HEK293 (cell line): ENCODE data around the gene HPSE2.

ENCODE experiments used
- CTCF ChIA-PET: fragments of 350-600 bp; formaldehyde crosslinking; extraction: SDS; loops from one replicate; lab custom pipeline; 2021; ENCODE audit warnings: antibody characterized with exemption; lab: Yijun Ruan, JAX
- POLR2A ChIA-PET: fragments of 300-600 bp; formaldehyde crosslinking; extraction: SDS; loops from one replicate; lab custom pipeline; 2020; ENCODE audit warnings: antibody characterized with exemption, inconsistent platforms; lab: Yijun Ruan, JAX
- H3K27ac ChIP-seq: fragments of 200-500 bp; sonication (Bioruptor generic); 2 replicates; pipeline ENCODE4 v1.5.1; 2014; ENCODE audit warnings: low read depth, low read length, control low read depth, inconsistent platforms; ENCODE audit errors: extremely low read depth
- H3K36me3 ChIP-seq, 2 experiments: fragments of 200-500 bp in 1 of 2; sonication (Bioruptor generic) in 1 of 2; 1 replicate in 1 of 2; 2 replicates in 1 of 2; pipeline ENCODE4 v1.5.1; 2014 to 2017; ENCODE audit warnings: inconsistent platforms in 2 of 2, low read length in 2 of 2; ENCODE audit not compliant: control insufficient read depth in 2 of 2, insufficient read depth in 1 of 2
- H3K4me1 ChIP-seq: fragments of 200-500 bp; sonication (Bioruptor generic); 2 replicates; pipeline ENCODE4 v1.5.1; 2014; ENCODE audit warnings: mild to moderate bottlenecking, low read length, inconsistent platforms; ENCODE audit not compliant: control insufficient read depth, insufficient read depth
- H3K4me3 ChIP-seq: 2 replicates; pipeline ENCODE4 v1.5.1; 2011; ENCODE audit warnings: low read depth, mild to moderate bottlenecking, control low read depth, low read length, moderate library complexity
- H3K9me3 ChIP-seq: fragments of 200-500 bp; sonication (Bioruptor generic); 2 replicates; pipeline ENCODE4 v1.5.1; 2014; ENCODE audit warnings: low read depth, low read length, inconsistent platforms; ENCODE audit not compliant: control insufficient read depth, insufficient read depth
- EGR2 ChIP-seq: fragments of 450-650 bp; formaldehyde crosslinking; IDR thresholded peaks from 2 replicates; pipeline ENCODE4 v1.5.1; 2016; ENCODE audit warnings: low read depth, missing biosample characterization, missing genetic modification characterization
- GLIS2 ChIP-seq: fragments of 450-650 bp; formaldehyde crosslinking; IDR thresholded peaks from 2 replicates; pipeline ENCODE4 v1.5.1; 2016; ENCODE audit warnings: missing biosample characterization, missing genetic modification characterization
- KLF16 ChIP-seq: fragments of 450-650 bp; formaldehyde crosslinking; IDR thresholded peaks from 2 replicates; pipeline ENCODE4 v1.5.1; 2017; ENCODE audit warnings: missing biosample characterization, missing genetic modification characterization
- OSR2 ChIP-seq: fragments of 450-650 bp; formaldehyde crosslinking; IDR thresholded peaks from 2 replicates; pipeline ENCODE4 v1.5.1; 2016; ENCODE audit warnings: missing biosample characterization, missing genetic modification characterization
- REPIN1 ChIP-seq: fragments of 450-650 bp; formaldehyde crosslinking; IDR thresholded peaks from 2 replicates; pipeline ENCODE4 v1.5.1; 2017; ENCODE audit warnings: missing biosample characterization, missing genetic modification characterization, low read depth
- YY2 ChIP-seq: fragments of 450-650 bp; formaldehyde crosslinking; IDR thresholded peaks from 2 replicates; pipeline ENCODE4 v1.5.1; 2016; ENCODE audit warnings: missing biosample characterization, missing genetic modification characterization
- ZBTB7A ChIP-seq: fragments of 450-650 bp; formaldehyde crosslinking; IDR thresholded peaks from 2 replicates; pipeline ENCODE4 v1.5.1; 2016; ENCODE audit warnings: low read depth, missing biosample characterization, missing genetic modification characterization
- ZNF121 ChIP-seq: fragments of 450-650 bp; formaldehyde crosslinking; IDR thresholded peaks from 2 replicates; pipeline ENCODE4 v1.5.1; 2016; ENCODE audit warnings: missing biosample characterization, missing genetic modification characterization
- ZNF416 ChIP-seq: fragments of 450-650 bp; formaldehyde crosslinking; IDR thresholded peaks from 2 replicates; pipeline ENCODE4 v1.5.1; 2016; ENCODE audit warnings: missing biosample characterization, missing genetic modification characterization
- ZNF501 ChIP-seq: fragments of 450-650 bp; formaldehyde crosslinking; IDR thresholded peaks from 2 replicates; pipeline ENCODE4 v1.5.1; 2016; ENCODE audit warnings: missing biosample characterization, missing genetic modification characterization
- ZNF529 ChIP-seq: fragments of 450-650 bp; formaldehyde crosslinking; IDR thresholded peaks from 2 replicates; pipeline ENCODE4 v1.5.1; 2017; ENCODE audit warnings: missing genetic modification characterization, missing biosample characterization; ENCODE audit not compliant: insufficient replicate concordance
- ZNF530 ChIP-seq: fragments of 450-650 bp; formaldehyde crosslinking; IDR thresholded peaks from 2 replicates; pipeline ENCODE4 v1.5.1; 2016; ENCODE audit warnings: low read depth, missing biosample characterization, missing genetic modification characterization
- ZNF561 ChIP-seq: fragments of 450-650 bp; IDR thresholded peaks from 2 replicates; pipeline ENCODE4 v1.5.1; 2018; ENCODE audit warnings: missing biosample characterization, missing genetic modification characterization, borderline replicate concordance
- TF ChIP-seq, protein P1 (sequence below): fragments of 450-650 bp; formaldehyde crosslinking; IDR thresholded peaks from 2 replicates; pipeline ENCODE4 v1.5.1; 2016; ENCODE audit warnings: missing biosample characterization, missing genetic modification characterization
- TF ChIP-seq, protein P2 (sequence below): fragments of 450-650 bp; formaldehyde crosslinking; IDR thresholded peaks from 2 replicates; pipeline ENCODE4 v1.5.1; 2016; ENCODE audit warnings: missing biosample characterization, missing genetic modification characterization, low read depth
- TF ChIP-seq, protein P3 (sequence below): fragments of 450-650 bp; formaldehyde crosslinking; IDR thresholded peaks from 2 replicates; pipeline ENCODE4 v1.5.1; 2016; ENCODE audit warnings: missing biosample characterization, missing genetic modification characterization, borderline replicate concordance
- TF ChIP-seq, protein P4 (sequence below): fragments of 450-650 bp; formaldehyde crosslinking; IDR thresholded peaks from 2 replicates; pipeline ENCODE4 v1.5.1; 2016; ENCODE audit warnings: missing biosample characterization, missing genetic modification characterization
- TF ChIP-seq, protein P5 (sequence below): fragments of 450-650 bp; formaldehyde crosslinking; IDR thresholded peaks from 2 replicates; pipeline ENCODE4 v1.5.1; 2016; ENCODE audit warnings: missing biosample characterization, missing genetic modification characterization
- TF ChIP-seq, protein P6 (sequence below): fragments of 450-650 bp; formaldehyde crosslinking; IDR thresholded peaks from 2 replicates; pipeline ENCODE4 v1.5.1; 2017; ENCODE audit warnings: missing biosample characterization, missing genetic modification characterization

The HPSE2 gene

DNA sequence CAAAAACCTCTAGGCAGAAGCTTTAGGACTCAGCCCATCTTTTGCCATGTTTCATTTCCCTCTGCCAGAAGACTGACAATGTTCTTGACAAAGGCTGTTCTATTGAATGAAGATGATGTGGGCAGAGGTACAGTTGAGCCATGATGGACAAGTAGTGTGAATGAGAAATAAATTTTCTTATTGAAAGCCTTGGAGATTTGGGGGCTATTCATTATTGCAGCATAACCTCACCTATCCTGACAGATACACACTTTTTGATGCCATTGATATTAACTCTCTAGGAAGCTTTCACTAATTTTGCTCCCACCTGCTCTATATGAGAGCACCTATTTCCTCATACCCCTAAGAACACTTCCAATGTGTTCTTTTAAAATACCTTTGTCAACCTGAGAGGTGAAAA, 752.0 kb downstream of the HPSE2 start (continued):
- TF ChIP-seq, protein P1, sequence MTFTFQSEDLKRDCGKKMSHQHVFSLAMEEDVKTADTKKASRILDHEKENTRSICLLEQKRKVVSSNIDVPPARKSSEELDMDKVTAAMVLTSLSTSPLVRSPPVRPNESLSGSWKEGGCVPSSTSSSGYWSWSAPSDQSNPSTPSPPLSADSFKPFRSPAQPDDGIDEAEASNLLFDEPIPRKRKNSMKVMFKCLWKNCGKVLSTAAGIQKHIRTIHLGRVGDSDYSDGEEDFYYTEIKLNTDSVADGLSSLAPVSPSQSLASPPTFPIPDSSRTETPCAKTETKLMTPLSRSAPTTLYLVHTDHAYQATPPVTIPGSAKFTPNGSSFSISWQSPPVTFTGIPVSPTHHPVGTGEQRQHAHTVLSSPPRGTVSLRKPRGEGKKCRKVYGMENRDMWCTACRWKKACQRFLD (tag by site-specific recombination): no peak
- TF ChIP-seq OSR2 (tag by site-specific recombination) (no peak), KLF16 (tag by site-specific recombination) (no peak), ZBTB7A (no peak)
- TF ChIP-seq, protein P2, sequence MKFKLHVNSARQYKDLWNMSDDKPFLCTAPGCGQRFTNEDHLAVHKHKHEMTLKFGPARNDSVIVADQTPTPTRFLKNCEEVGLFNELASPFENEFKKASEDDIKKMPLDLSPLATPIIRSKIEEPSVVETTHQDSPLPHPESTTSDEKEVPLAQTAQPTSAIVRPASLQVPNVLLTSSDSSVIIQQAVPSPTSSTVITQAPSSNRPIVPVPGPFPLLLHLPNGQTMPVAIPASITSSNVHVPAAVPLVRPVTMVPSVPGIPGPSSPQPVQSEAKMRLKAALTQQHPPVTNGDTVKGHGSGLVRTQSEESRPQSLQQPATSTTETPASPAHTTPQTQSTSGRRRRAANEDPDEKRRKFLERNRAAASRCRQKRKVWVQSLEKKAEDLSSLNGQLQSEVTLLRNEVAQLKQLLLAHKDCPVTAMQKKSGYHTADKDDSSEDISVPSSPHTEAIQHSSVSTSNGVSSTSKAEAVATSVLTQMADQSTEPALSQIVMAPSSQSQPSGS (tag by site-specific recombination): no peak
- TF ChIP-seq, all 188 proteins: peak for 0

DNA sequence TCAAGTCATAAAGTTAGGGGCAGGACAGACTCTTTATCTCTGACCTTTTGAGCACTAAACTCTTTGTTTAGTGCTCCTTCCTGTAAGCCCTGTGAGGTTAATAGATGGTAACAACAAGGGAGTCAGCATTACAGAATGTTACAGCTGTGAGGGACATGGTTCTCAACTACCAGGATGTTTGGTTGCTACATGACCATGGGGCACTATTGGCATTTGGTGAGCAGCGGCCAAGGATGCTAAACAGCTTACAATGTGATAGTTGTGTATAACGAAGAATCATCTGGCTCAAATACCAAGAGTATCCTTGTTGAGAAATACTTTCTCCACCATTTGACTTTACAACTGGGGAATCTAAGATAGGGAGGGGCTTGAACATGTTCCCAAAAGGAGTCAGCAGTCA, 753.6 kb downstream of the HPSE2 start:
- Histone ChIP-seq H3K9me3 (no peaks in the 10 kb centered on the region), H3K36me3 (no peaks in the 10 kb centered on the region), H3K27ac (no peak overlapping the region), H3K4me3 (no peak overlapping the region), H3K4me1 (no peaks in the 10 kb centered on the region)
- ChIA-PET POLR2A (no interaction called here), CTCF (no interaction called here)
- TF ChIP-seq, protein P3, sequence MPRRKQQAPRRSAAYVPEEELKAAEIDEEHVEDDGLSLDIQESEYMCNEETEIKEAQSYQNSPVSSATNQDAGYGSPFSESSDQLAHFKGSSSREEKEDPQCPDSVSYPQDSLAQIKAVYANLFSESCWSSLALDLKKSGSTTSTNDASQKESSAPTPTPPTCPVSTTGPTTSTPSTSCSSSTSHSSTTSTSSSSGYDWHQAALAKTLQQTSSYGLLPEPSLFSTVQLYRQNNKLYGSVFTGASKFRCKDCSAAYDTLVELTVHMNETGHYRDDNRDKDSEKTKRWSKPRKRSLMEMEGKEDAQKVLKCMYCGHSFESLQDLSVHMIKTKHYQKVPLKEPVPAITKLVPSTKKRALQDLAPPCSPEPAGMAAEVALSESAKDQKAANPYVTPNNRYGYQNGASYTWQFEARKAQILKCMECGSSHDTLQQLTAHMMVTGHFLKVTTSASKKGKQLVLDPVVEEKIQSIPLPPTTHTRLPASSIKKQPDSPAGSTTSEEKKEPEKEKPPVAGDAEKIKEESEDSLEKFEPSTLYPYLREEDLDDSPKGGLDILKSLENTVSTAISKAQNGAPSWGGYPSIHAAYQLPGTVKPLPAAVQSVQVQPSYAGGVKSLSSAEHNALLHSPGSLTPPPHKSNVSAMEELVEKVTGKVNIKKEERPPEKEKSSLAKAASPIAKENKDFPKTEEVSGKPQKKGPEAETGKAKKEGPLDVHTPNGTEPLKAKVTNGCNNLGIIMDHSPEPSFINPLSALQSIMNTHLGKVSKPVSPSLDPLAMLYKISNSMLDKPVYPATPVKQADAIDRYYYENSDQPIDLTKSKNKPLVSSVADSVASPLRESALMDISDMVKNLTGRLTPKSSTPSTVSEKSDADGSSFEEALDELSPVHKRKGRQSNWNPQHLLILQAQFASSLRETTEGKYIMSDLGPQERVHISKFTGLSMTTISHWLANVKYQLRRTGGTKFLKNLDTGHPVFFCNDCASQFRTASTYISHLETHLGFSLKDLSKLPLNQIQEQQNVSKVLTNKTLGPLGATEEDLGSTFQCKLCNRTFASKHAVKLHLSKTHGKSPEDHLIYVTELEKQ (tag by site-specific recombination): no peak
- no peak for TF ChIP-seq ZNF529 (tag by site-specific recombination)

DNA sequence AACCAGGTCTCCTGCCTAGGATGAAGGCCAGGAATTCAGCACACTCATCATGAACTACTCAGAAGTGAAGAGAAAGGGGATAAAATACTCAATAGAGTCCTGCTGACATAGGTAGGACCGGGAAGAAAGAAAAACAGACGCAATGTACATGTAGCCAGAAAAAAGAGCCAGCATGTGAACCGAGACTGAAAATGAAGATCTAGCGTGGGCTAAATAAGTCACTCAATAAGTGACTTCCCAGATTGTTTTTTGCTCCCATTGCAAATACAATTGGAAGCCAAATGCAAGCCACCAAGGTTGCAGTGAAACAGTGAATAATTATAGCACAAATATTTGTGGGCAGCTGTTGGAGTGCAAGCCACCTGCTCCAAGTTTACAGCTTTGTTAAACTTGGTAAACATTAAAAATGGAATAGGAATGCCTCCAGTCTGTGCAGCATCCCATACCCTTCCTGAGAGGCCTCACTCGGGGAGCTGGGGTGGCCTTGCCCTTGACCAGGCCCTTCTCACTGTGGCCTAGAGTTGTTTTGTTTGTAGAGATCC, 754.2 kb downstream of the HPSE2 start:
- POLR2A ChIA-PET: no interaction called here
- Histone ChIP-seq H3K4me1 (no peaks in the 10 kb centered on the region), H3K36me3 (no peaks in the 10 kb centered on the region), H3K27ac (no peak overlapping the region), H3K4me3 (no peak overlapping the region), H3K9me3 (no peaks in the 10 kb centered on the region)
- CTCF ChIA-PET: no interaction called here
- TF ChIP-seq, protein P4, sequence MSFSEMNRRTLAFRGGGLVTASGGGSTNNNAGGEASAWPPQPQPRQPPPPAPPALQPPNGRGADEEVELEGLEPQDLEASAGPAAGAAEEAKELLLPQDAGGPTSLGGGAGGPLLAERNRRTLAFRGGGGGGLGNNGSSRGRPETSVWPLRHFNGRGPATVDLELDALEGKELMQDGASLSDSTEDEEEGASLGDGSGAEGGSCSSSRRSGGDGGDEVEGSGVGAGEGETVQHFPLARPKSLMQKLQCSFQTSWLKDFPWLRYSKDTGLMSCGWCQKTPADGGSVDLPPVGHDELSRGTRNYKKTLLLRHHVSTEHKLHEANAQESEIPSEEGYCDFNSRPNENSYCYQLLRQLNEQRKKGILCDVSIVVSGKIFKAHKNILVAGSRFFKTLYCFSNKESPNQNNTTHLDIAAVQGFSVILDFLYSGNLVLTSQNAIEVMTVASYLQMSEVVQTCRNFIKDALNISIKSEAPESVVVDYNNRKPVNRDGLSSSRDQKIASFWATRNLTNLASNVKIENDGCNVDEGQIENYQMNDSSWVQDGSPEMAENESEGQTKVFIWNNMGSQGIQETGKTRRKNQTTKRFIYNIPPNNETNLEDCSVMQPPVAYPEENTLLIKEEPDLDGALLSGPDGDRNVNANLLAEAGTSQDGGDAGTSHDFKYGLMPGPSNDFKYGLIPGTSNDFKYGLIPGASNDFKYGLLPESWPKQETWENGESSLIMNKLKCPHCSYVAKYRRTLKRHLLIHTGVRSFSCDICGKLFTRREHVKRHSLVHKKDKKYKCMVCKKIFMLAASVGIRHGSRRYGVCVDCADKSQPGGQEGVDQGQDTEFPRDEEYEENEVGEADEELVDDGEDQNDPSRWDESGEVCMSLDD (tag by site-specific recombination): no peak
- TF ChIP-seq ZNF501 (tag by site-specific recombination): no peak
- no peak for TF ChIP-seq GLIS2 (tag by site-specific recombination)
- TF ChIP-seq ZNF416: no peak
- TF ChIP-seq YY2 (tag by site-specific recombination): no peak
- TF ChIP-seq EGR2: no peak
- no peak for TF ChIP-seq REPIN1 (tag by site-specific recombination)
- no peak for TF ChIP-seq ZNF530 (tag by site-specific recombination)
- TF ChIP-seq, protein P2 (tag by site-specific recombination): no peak
- TF ChIP-seq, protein P5, sequence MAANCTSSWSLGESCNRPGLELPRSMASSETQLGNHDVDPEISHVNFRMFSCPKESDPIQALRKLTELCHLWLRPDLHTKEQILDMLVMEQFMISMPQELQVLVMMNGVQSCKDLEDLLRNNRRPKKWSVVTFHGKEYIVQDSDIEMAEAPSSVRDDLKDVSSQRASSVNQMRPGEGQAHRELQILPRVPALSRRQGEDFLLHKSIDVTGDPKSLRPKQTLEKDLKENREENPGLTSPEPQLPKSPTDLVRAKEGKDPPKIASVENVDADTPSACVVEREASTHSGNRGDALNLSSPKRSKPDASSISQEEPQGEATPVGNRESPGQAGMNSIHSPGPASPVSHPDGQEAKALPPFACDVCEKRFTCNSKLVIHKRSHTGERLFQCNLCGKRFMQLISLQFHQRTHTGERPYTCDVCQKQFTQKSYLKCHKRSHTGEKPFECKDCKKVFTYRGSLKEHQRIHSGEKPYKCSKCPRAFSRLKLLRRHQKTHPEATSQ: no peak
- TF ChIP-seq ZNF561: no peak
- TF ChIP-seq ZNF529 (tag by site-specific recombination): no peak
- TF ChIP-seq, protein P6, sequence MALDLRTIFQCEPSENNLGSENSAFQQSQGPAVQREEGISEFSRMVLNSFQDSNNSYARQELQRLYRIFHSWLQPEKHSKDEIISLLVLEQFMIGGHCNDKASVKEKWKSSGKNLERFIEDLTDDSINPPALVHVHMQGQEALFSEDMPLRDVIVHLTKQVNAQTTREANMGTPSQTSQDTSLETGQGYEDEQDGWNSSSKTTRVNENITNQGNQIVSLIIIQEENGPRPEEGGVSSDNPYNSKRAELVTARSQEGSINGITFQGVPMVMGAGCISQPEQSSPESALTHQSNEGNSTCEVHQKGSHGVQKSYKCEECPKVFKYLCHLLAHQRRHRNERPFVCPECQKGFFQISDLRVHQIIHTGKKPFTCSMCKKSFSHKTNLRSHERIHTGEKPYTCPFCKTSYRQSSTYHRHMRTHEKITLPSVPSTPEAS: no peak
- TF ChIP-seq ZNF121 (tag by site-specific recombination): no peak
